A673 (cell line): Measurements from ENCODE around the gene ABHD6.

Source experiments
- CTCF ChIP-seq: fragments of 300-800, 200-600 bp; sonication (generic); conservative IDR thresholded peaks from 2 replicates; pipeline ENCODE4 v1.5.1; 2017; ENCODE audit warnings: low read depth, mild to moderate bottlenecking, antibody characterized with exemption, low read length, moderate library complexity, mixed read lengths
- EZH2 ChIP-seq: fragments of 200-600 bp; sonication (generic); IDR thresholded peaks from 2 replicates; pipeline ENCODE4 v1.6.1; 2017; ENCODE audit warnings: borderline replicate concordance, low read depth, mild to moderate bottlenecking, mixed read lengths, antibody characterized with exemption, low read length; ENCODE audit not compliant: poor library complexity, severe bottlenecking

- peak; percentile 80 for TF ChIP-seq CTCF
- no peak for TF ChIP-seq EZH2
These were observed 68.5 kb downstream of the ABHD6 start, which contains the start of the genes HTD2 and RPP14 for GRCh38 chr3:58305882-58306711.
